GM18909 (cell line): ENCODE results near the gene TLE7.

Source experiments
- ATAC-seq: cut with Tn5 transposase; IDR thresholded peaks from one replicate; pipeline ENCODE4 v1.9.1; 2021; ENCODE audit warnings: mild to moderate bottlenecking; ENCODE audit not compliant: unreplicated experiment, poor library complexity

Gene TLE7

DNA sequence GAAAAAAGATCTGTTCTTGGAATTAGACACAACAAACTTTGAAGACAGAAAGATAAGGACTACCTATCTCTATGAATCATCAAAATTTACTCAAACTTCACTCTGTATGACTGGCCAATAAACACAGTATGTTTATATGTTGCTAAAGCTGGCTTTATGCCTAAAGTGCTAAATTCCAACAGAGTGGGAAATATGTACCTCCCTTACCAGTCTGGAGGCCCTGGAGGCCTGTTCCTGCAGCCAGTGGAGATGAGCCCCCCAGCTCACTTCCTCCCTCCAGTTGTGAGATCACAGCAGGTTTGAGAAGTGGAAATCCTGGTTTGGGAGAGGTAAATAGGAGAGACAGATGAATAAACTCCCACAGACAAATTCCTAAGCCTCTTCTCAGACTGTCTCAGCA, 11.2 kb upstream of the TLE7 start:
- ATAC-seq = no peak

- ATAC-seq = no peak
These were observed 7.2 kb upstream of the TLE7 start for GRCh38 chr16:71449020-71449419.

GRCh38 chr16:71448274-71448866, 6.5 kb upstream of the TLE7 start:
- ATAC-seq = no peak

GRCh38 chr16:71443714-71444113, 1.9 kb upstream of the TLE7 start:
- ATAC-seq = no peak

DNA sequence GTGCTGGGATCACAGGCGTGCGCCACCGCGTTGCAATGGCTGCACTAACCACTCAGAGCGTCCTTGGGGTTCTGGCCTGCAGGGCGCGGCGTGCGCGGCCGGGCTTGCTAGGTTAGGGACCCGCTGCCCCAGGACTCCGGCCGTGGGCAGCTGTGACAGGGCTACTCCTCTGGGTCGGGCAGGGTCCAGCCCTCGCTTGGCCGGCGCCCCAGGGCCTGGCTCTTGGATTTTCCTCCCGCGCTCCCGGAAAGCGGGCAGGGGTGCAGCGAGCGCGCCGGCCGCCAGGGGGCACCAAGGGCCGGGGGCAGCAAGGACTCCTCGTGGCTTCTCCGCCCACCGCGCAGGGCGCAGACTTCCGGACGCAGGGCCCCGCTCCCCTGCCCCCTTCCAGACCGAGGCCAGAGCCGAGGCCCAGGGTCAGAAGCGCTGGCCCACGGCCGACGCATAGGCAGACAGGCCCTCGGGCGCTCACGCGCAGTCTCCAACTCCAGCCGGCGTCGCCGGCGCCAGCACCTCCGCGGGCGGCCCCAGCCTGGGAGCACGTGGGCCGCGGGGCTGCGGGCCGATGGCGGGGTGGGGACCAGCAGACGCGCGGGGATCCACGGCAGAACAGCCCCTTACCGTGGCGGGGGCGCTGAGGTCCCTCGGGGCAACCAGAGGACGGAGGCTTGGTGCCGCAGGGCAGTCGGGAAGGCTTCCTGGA, 355 bp downstream of the TLE7 start:
- no peak for ATAC-seq

GRCh38 chr16:71440669-71441347, 1.0 kb downstream of the TLE7 start:
- ATAC-seq = no peak

GRCh38 chr16:71439523-71439922, 2.3 kb downstream of the TLE7 start:
- no peak for ATAC-seq

- ATAC-seq = no peak
These were observed 5.4 kb downstream of the TLE7 start for GRCh38 chr16:71436473-71436872.

GRCh38 chr16:71432906-71433305, 8.9 kb downstream of the TLE7 start:
- ATAC-seq = no peak

GRCh38 chr16:71431991-71432390, 9.9 kb downstream of the TLE7 start:
- no peak for ATAC-seq

GRCh38 chr16:71431176-71431575, 10.7 kb downstream of the TLE7 start:
- no peak for ATAC-seq

DNA sequence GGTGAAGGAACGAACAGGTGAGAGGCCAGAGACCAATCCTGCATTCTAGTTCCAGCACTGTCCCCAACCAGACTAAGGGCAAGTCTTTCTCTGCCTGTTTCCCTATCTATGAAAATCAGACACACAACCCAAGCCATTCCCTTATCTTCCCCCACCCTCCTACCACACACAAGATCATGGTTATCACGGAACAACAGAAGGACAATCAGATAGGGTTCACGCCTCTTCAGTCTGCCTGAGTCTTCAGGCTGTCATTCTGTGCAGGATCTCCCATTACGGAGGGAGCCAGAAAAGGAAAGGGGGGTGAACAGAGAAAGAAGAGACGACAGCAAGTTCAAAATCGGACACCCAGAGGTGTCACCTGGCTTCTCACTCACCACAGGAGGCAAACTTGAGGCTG, 11.1 kb downstream of the TLE7 start:
- no peak for ATAC-seq

DNA sequence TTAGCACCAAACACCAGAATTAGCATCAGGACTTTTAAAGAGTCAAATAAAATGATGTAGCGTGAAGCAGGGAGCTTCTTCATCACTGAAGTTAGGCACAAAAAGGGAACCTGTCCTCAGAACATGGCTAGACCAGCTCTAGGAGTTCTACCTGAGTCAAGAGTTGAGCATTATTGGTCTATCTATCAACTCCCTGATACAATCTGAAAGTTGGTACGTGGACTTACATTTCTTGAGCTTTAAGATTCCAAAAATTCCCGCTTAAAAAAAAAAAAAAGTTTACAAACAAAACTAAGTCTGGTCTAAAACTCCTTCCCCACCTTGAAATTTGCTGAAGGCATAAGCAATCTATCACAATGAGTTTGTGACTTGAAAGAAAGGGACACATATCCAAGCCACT, 12.3 kb downstream of the TLE7 start:
- no peak for ATAC-seq

- no peak for ATAC-seq
These were observed 13.0 kb downstream of the TLE7 start for GRCh38 chr16:71428883-71429282.

DNA sequence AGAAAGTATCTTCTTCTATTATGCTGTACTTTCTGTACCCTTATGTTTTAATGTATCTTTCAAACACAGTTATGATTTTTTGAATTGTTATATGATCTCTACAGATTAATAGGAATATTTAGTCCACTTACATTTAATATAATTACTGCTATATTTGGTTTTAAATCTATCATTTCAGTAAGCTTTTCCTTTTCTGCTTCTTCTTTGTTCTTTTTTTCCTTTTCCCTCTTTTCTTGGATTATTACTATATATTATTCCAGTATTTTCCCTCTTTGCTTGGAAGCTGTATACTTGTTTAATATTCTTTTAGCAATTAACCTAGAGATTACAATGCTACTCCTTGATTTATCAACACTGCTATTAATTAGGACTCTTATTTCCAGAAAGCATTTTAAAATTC, 13.5 kb downstream of the TLE7 start:
- ATAC-seq = no peak

DNA sequence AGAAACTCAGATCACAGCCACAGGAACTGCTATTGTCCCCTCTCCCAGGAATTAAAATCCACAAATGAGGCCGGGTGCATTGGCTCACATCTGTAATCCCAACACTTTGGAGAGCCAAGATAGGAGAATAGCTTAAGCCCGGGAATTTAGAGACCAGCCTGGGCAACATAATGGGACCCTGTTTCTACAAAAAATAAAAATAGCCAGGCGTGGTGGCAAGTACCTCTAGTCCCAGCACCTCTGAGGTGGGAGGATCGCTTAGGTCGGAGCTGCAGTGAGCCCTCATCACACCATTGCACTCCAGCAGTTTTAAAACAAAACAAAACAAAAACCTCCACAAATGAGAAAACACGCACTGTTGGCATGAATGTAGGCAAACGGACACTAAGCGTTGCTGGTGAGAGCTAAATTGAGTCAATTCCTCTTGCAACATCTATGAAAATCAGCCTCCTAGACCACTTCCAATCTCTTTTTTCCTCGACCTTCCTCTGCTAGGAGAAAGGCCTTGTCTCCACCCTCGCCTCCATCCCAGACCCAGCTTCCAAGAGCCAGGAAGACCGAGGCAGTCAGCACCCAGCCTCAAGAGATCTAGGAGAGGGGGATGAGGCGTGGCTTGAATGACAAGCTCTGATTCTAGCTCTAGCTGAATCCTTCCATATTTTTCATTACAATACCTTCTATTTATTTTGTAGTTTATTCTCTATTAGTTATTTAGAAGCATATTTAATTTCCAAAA, 14.8 kb downstream of the TLE7 start:
- ATAC-seq = no peak

- peak; percentile 60 for ATAC-seq
These were observed 15.6 kb downstream of the TLE7 start for GRCh38 chr16:71426069-71426879.

GRCh38 chr16:71425746-71426068, 16.1 kb downstream of the TLE7 start:
- no peak for ATAC-seq

GRCh38 chr16:71424626-71425025, 17.2 kb downstream of the TLE7 start:
- ATAC-seq = no peak

GRCh38 chr16:71423865-71424264, 18.0 kb downstream of the TLE7 start:
- ATAC-seq = no peak
